ENCODE data around the gene G3BP2. TPM values are rescaled to one million over a fixed set of nuclear protein-coding genes. Genes with fewer than 3 reads are reported as not detected.

G3BP2 gene
- total RNA-seq, 1 donor from 2014 or later = 204 TPM

DNA sequence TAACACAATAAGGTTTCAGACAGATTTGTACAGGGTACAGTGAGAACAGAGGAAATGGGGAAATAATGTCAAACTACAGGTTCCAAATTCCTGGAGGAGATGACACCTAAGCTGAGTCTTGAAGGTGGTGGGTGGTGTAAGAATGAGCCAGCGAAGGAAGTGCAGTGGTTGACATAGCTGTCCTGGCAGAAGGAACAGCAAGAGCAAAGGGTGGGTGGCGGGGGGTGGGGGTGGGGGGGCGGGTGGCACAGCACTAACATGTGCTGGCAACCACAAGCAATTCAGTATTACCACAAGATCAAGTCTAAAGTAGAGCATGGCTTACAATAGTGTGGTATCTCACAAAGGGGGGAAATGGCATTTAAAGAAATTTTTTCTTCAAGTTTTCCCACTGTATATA lies 13.1 kb upstream of the G3BP2 start:
- no peaks in the 10 kb centered on the region for H3K36me3 ChIP-seq (ENCODE audit: control insufficient read depth, insufficient read depth, low read length)
- DNase-seq (ENCODE audit: low read depth) (no peak), FAIRE-seq (no peak)
- no peak overlapping the region for H3K4me3 ChIP-seq (ENCODE audit: low read depth, low read length)
- H3K27me3 ChIP-seq (ENCODE audit: control insufficient read depth, insufficient read depth, low read length) = no peaks in the 10 kb centered on the region
- TF ChIP-seq, protein P1, sequence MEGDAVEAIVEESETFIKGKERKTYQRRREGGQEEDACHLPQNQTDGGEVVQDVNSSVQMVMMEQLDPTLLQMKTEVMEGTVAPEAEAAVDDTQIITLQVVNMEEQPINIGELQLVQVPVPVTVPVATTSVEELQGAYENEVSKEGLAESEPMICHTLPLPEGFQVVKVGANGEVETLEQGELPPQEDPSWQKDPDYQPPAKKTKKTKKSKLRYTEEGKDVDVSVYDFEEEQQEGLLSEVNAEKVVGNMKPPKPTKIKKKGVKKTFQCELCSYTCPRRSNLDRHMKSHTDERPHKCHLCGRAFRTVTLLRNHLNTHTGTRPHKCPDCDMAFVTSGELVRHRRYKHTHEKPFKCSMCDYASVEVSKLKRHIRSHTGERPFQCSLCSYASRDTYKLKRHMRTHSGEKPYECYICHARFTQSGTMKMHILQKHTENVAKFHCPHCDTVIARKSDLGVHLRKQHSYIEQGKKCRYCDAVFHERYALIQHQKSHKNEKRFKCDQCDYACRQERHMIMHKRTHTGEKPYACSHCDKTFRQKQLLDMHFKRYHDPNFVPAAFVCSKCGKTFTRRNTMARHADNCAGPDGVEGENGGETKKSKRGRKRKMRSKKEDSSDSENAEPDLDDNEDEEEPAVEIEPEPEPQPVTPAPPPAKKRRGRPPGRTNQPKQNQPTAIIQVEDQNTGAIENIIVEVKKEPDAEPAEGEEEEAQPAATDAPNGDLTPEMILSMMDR (IDR thresholded peaks at IDR 0.05; ENCODE audit: insufficient read depth, low read length, severe bottlenecking) = no peak

DNA sequence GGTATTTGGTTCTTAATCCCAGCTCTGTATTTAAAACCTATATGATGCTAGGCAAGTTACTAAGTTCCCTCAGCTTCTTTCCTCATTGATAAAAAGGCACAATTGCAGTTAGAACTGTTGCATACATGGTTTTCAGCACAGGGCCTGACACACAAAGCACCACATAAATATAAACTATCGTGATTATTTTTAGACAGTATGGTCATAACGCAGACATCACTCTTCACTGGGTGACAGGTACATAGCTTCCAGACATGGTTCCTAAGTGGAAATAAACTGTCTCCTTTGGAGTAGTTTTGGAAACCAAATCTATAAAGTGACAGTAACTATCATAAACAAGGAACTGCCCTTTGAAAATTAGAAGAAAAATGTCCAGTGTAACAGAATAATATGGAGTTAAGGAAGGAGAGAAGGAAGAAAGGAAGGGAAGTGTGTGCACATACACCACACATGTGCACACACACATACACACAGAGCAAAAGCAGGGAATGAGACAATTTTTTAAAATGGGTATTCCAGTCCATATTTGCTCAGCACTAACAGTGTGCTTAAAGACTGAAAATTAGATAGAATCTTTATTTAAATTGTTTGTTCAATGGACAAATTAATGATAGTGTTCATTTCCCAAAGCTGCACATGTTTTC lies 12.5 kb upstream of the G3BP2 start:
- FAIRE-seq (no peak), DNase-seq (ENCODE audit: low read depth) (no peak)
- Histone ChIP-seq H3K27me3 (ENCODE audit: control insufficient read depth, insufficient read depth, low read length) (no peaks in the 10 kb centered on the region), H3K36me3 (ENCODE audit: control insufficient read depth, insufficient read depth, low read length) (no peaks in the 10 kb centered on the region), H3K4me3 (ENCODE audit: low read depth, low read length) (no peak overlapping the region)
- TF ChIP-seq, protein P1 (IDR thresholded peaks at IDR 0.05; ENCODE audit: insufficient read depth, low read length, severe bottlenecking) = no peak

DNA sequence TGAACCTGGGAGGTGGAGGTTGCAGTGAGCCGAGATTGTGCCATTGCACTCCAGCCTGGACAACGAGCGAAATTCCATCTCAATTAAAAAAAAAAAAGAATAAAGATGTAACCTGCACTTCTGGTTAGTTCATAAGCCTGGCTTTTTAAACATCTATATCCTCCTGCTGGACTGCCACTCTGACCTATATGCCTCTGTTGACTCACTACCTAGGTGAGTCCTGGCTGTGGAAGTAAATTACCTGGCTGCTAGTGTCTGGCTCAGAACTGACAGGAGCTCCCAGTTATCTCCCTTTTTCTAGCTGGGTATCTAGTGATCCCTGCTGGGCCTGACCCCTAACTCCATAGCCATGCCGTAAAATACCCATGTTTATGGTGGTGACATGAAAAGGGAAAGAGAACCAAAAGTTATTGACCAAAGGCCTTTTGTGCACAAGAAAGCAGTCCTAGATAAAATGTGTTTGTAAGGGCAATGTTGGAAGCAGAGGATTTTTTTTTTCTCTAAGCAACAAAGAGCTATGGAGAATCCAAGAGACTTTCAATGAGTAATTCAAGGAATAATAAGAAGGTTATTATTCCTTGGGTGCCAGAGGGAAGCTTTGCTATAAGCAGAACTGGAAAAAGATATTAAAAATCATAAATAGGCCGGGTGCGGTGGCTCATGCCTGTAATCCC lies 10.4 kb upstream of the G3BP2 start:
- TF ChIP-seq, protein P1 (IDR thresholded peaks at IDR 0.05; ENCODE audit: insufficient read depth, low read length, severe bottlenecking) = no peak
- no peaks in the 10 kb centered on the region for H3K36me3 ChIP-seq (ENCODE audit: control insufficient read depth, insufficient read depth, low read length)
- no peaks in the 10 kb centered on the region for H3K27me3 ChIP-seq (ENCODE audit: control insufficient read depth, insufficient read depth, low read length)
- FAIRE-seq (no peak), DNase-seq (ENCODE audit: low read depth) (no peak)
- no peak overlapping the region for H3K4me3 ChIP-seq (ENCODE audit: low read depth, low read length)

DNA sequence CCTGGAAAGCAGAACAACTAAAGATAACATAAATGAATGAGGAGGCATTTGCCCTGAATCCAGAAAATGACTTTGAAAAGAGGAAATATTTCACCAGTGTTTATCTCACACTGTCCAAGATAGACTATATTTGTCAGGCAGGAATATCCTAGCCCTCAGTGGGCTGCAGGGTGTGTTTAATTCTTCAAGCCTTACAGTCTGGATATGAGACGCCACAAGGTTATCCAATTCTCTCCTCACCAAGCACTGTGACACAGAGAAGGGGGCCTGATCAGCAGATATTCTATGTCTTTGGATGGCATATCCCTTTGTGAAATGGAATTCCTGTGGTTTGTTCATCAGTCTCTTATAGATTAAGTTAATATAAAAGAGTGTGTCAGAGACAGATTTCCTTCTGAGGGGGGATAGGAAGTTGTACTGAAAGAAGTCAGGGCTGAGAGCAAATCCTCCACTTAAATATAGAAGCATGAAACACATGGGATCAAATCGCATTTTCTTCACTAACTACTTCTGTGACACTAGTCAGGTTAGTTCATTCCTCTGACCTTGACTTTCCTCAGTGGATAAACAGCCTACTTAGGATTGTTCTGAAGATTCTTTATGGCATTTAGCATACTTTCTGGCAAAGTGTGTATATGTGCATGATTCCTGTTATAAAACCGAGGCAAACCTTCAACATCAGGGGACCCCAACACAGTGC lies 6.8 kb upstream of the G3BP2 start:
- no peak overlapping the region for H3K4me3 ChIP-seq (ENCODE audit: low read depth, low read length)
- FAIRE-seq (no peak), DNase-seq (ENCODE audit: low read depth) (no peak)
- no peaks in the 10 kb centered on the region for H3K27me3 ChIP-seq (ENCODE audit: control insufficient read depth, insufficient read depth, low read length)
- no peaks in the 10 kb centered on the region for H3K36me3 ChIP-seq (ENCODE audit: control insufficient read depth, insufficient read depth, low read length)
- TF ChIP-seq, protein P1 (IDR thresholded peaks at IDR 0.05; ENCODE audit: insufficient read depth, low read length, severe bottlenecking) = no peak

DNA sequence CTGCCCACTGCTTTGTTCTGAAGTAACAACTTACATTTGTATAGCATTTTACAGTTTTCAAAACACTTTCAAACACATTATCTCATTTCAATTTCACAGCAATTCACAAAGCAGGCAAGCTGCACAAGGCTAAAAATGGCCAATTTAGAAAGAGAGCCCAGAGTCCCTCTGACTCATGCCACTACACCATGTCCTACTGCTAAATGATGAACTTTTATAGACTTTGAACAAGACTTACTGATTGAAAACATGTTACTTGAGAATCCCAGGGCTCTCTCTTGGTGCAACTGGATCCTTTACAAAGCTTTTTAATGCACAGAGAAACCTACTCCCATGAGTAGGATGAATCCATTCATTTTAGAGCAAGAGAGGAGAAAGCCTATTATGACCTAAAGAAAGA lies 5.8 kb upstream of the G3BP2 start:
- Histone ChIP-seq H3K36me3 (ENCODE audit: control insufficient read depth, insufficient read depth, low read length) (no peaks in the 10 kb centered on the region), H3K4me3 (ENCODE audit: low read depth, low read length) (no peak overlapping the region), H3K27me3 (ENCODE audit: control insufficient read depth, insufficient read depth, low read length) (no peaks in the 10 kb centered on the region)
- FAIRE-seq (no peak), DNase-seq (ENCODE audit: low read depth) (no peak)
- TF ChIP-seq, protein P1 (IDR thresholded peaks at IDR 0.05; ENCODE audit: insufficient read depth, low read length, severe bottlenecking) = no peak

Measured in bronchial epithelial cell (primary cell).